IMR-90 (cell line): ENCODE measurements around the gene ALG8. TPM values are rescaled to one million over a fixed set of nuclear protein-coding genes. Genes with fewer than 3 reads are reported as not detected.

Source experiments
- ATAC-seq: fragments of 200-7000 bp; cut with Tn5 transposase; 2 replicates; pipeline ENCODE4 v1.9.1; 2020; ENCODE audit warnings: low read depth, mild to moderate bottlenecking, moderate library complexity
- BruUV-seq: library from RNA; stranded (reverse); fragments of 400-500 nt; replicated peaks from 2 replicates; lab custom pipeline; 2021; lab: Mats Ljungman, UMichigan
- CTCF ChIA-PET: fragments of 300-600 bp; formaldehyde crosslinking; extraction: SDS; loops from one replicate; lab custom pipeline; 2021; ENCODE audit warnings: antibody characterized with exemption; lab: Yijun Ruan, JAX
- POLR2A ChIA-PET: fragments of 300-600 bp; sonication (Branson Sonifier 250); formaldehyde crosslinking; loops from one replicate; lab custom pipeline; 2022; ENCODE audit warnings: antibody characterized with exemption; ENCODE audit not compliant: unreplicated experiment; lab: Charles Lee
- DNase-seq: peaks from one replicate; pipeline ENCODE4 v3.0.0; 2013
- H2AFZ ChIP-seq: replicated peaks from 2 replicates; pipeline ENCODE3; 2013; ENCODE audit warnings: low read length, mild to moderate bottlenecking; ENCODE audit not compliant: poor library complexity
- H2AK5ac ChIP-seq: 2 replicates; pipeline ENCODE4 v1.6.1; 2013; ENCODE audit warnings: low read depth, low read length, inconsistent platforms
- H2AK9ac ChIP-seq: replicated peaks from 2 replicates; pipeline ENCODE3; 2013; ENCODE audit warnings: mild to moderate bottlenecking, low read depth, low read length, moderate library complexity; ENCODE audit not compliant: poor library complexity
- H2BK120ac ChIP-seq: 2 replicates; pipeline ENCODE4 v1.6.1; 2013; ENCODE audit warnings: low read depth, low read length, inconsistent platforms
- H2BK15ac ChIP-seq: 3 replicates; pipeline ENCODE4 v1.6.1; 2013; ENCODE audit warnings: low read depth, low read length, inconsistent platforms
- H2BK20ac ChIP-seq: 2 replicates; pipeline ENCODE4 v1.6.1; 2013; ENCODE audit warnings: low read depth, mild to moderate bottlenecking, inconsistent platforms, low read length, moderate library complexity
- H2BK5ac ChIP-seq: 2 replicates; pipeline ENCODE4 v1.6.1; 2013; ENCODE audit warnings: mild to moderate bottlenecking, low read depth, low read length, inconsistent platforms; ENCODE audit not compliant: poor library complexity, severe bottlenecking
- H3K14ac ChIP-seq: replicated peaks from 2 replicates; pipeline ENCODE4 v1.6.1; 2013; ENCODE audit warnings: low read depth, low read length, inconsistent platforms
- H3K18ac ChIP-seq: 2 replicates; pipeline ENCODE4 v1.6.1; 2013; ENCODE audit warnings: low read depth, low read length, control low read depth
- H3K23ac ChIP-seq: 2 replicates; pipeline ENCODE4 v1.6.1; 2013; ENCODE audit warnings: low read depth, low read length, inconsistent platforms
- H3K27ac ChIP-seq: 2 replicates; pipeline ENCODE4 v1.5.1; 2013; ENCODE audit warnings: mild to moderate bottlenecking, control low read depth, low read length; ENCODE audit not compliant: insufficient read depth
- H3K27me3 ChIP-seq: 2 replicates; pipeline ENCODE4 v1.6.1; 2013; ENCODE audit warnings: low read length; ENCODE audit not compliant: control insufficient read depth, insufficient read depth
- H3K36me3 ChIP-seq: 2 replicates; pipeline ENCODE4 v1.6.1; 2013; ENCODE audit warnings: low read length, mixed read lengths; ENCODE audit not compliant: control insufficient read depth, insufficient read depth
- H3K4ac ChIP-seq: 2 replicates; pipeline ENCODE4 v1.6.1; 2013; ENCODE audit warnings: low read depth, low read length, inconsistent platforms
- H3K4me1 ChIP-seq: 2 replicates; pipeline ENCODE4 v1.6.1; 2013; ENCODE audit warnings: low read length, mixed read lengths; ENCODE audit not compliant: control insufficient read depth, insufficient read depth
- H3K4me2 ChIP-seq: 2 replicates; pipeline ENCODE4 v1.6.1; 2013; ENCODE audit warnings: low read depth, mild to moderate bottlenecking, control low read depth, low read length, moderate library complexity
- H3K4me3 ChIP-seq: 2 replicates; pipeline ENCODE4 v1.5.1; 2013; ENCODE audit warnings: low read depth, mild to moderate bottlenecking, control low read depth, low read length, moderate library complexity; ENCODE audit not compliant: insufficient read depth
- H3K56ac ChIP-seq: 2 replicates; pipeline ENCODE4 v1.6.1; 2013; ENCODE audit warnings: low read length, inconsistent platforms; ENCODE audit not compliant: insufficient read depth; ENCODE audit errors: extremely low read depth
- H3K79me1 ChIP-seq, 2 experiments: 2 replicates each; pipeline ENCODE4 v1.6.1; 2013; ENCODE audit warnings: low read length in 2 of 2, inconsistent platforms in 1 of 2, low read depth in 1 of 2
- H3K9ac ChIP-seq: 2 replicates; pipeline ENCODE4 v1.6.1; 2013; ENCODE audit warnings: low read depth, low read length, control low read depth
- H3K9me1 ChIP-seq: 2 replicates; pipeline ENCODE4 v1.6.1; 2013; ENCODE audit warnings: low read length, inconsistent platforms; ENCODE audit not compliant: insufficient read depth
- H3K9me3 ChIP-seq: 2 replicates; pipeline ENCODE4 v1.6.1; 2013; ENCODE audit warnings: low read length; ENCODE audit not compliant: control insufficient read depth, insufficient read depth
- H4K20me1 ChIP-seq: 2 replicates; pipeline ENCODE4 v1.6.1; 2013; ENCODE audit warnings: low read length, inconsistent platforms; ENCODE audit not compliant: insufficient read depth
- H4K5ac ChIP-seq: 2 replicates; pipeline ENCODE4 v1.6.1; 2013; ENCODE audit warnings: mild to moderate bottlenecking, low read depth, low read length, control low read depth
- H4K8ac ChIP-seq, 2 experiments: 2 replicates each; pipeline ENCODE4 v1.6.1; 2013; ENCODE audit warnings: low read depth in 2 of 2, low read length in 2 of 2, control low read depth in 1 of 2, inconsistent platforms in 1 of 2
- H4K91ac ChIP-seq: 2 replicates; pipeline ENCODE4 v1.6.1; 2013; ENCODE audit warnings: low read depth, low read length, inconsistent platforms; ENCODE audit not compliant: insufficient read depth
- BHLHE40 ChIP-seq: fragments of 150-350 bp; IDR thresholded peaks from 2 replicates; pipeline ENCODE4 v1.6.1; 2016; ENCODE audit warnings: mild to moderate bottlenecking, low read depth, low read length
- CHD1 ChIP-seq: IDR thresholded peaks from 2 replicates; pipeline ENCODE4 v1.6.1; 2012; ENCODE audit warnings: low read depth, low read length, improper control_type of control experiment
- FOS ChIP-seq: fragments of 150-350 bp; IDR thresholded peaks from 2 replicates; pipeline ENCODE4 v1.6.1; 2016; ENCODE audit warnings: low read depth, low read length
- MAZ ChIP-seq: IDR thresholded peaks from 2 replicates; pipeline ENCODE4 v1.6.1; 2012; ENCODE audit warnings: low read depth, mild to moderate bottlenecking, low read length, improper control_type of control experiment, moderate library complexity, borderline replicate concordance
- MXI1 ChIP-seq: IDR thresholded peaks from 2 replicates; pipeline ENCODE4 v1.6.1; 2012; ENCODE audit warnings: low read depth, mild to moderate bottlenecking, low read length, moderate library complexity, borderline replicate concordance
- NFE2L2 ChIP-seq: fragments of 150-350 bp; IDR thresholded peaks from 2 replicates; pipeline ENCODE4 v1.6.1; 2016; ENCODE audit warnings: low read depth, mild to moderate bottlenecking, low read length
- POLR2A ChIP-seq: IDR thresholded peaks from 2 replicates; pipeline ENCODE4 v1.6.1; 2012; ENCODE audit warnings: mild to moderate bottlenecking, low read depth, low read length
- USF2 ChIP-seq: fragments of 150-350 bp; IDR thresholded peaks from 2 replicates; pipeline ENCODE4 v1.6.1; 2017; ENCODE audit warnings: mild to moderate bottlenecking, antibody characterized with exemption, low read length, low read depth
- WGBS, 2 experiments: methylation state at CpG; one replicate each; pipeline versions ENCODE4 v1.1.5 to v1.1.7; 2013; ENCODE audit warnings: missing lambda C conversion rate in 2 of 2; ENCODE audit not compliant: insufficient read length in 1 of 2; ENCODE audit errors: extremely low coverage in 2 of 2; 5-methylcytosine and 5-hydroxymethylcytosine counted together
- dilution Hi-C: fragments of 300-500 bp; cut with HindIII; formaldehyde crosslinking; loops from one replicate; pipeline ENCODE4 v1.14.3; 2018; ENCODE audit warnings: low sequenced_read_pairs; ENCODE audit not compliant: unreplicated experiment
- in situ Hi-C: fragments of 300-500 bp; cut with MboI; formaldehyde crosslinking; loops from 3 replicates; pipeline ENCODE4 v1.14.3; 2019; ENCODE audit warnings: low sequenced_read_pairs, inconsistent platforms, mixed read lengths
- intact Hi-C: fragments of 100-400 bp; cut with micrococcal nuclease; formaldehyde crosslinking; loops from 2 replicates; pipeline ENCODE4 v1.10.0; 2022
- polyA plus RNA-seq, 3 experiments: library from polyadenylated mRNA; depleted of rRNA; stranded (reverse); fragments of >200 nt; gene quantifications; 2 replicates each; pipeline ENCODE4 v1.2.3, GENCODE V29; 2012; ENCODE audit warnings: low replicate concordance in 1 of 3
- total RNA-seq: library from RNA; depleted of rRNA; stranded (reverse); fragments of >200 nt; gene quantifications from 2 replicates; pipeline ENCODE4 v1.2.3, GENCODE V29; 2012
- TF ChIP-seq, protein P1 (sequence below): conservative IDR thresholded peaks from 2 replicates; pipeline ENCODE4 v1.5.1; 2012; ENCODE audit warnings: mild to moderate bottlenecking, low read depth, low read length, improper control_type of control experiment

ALG8 gene
- total and polyA plus RNA-seq, 2 of the 4 experiments (the other 2 are of a cell fraction), result 27.8 to 31.8 TPM

DNA sequence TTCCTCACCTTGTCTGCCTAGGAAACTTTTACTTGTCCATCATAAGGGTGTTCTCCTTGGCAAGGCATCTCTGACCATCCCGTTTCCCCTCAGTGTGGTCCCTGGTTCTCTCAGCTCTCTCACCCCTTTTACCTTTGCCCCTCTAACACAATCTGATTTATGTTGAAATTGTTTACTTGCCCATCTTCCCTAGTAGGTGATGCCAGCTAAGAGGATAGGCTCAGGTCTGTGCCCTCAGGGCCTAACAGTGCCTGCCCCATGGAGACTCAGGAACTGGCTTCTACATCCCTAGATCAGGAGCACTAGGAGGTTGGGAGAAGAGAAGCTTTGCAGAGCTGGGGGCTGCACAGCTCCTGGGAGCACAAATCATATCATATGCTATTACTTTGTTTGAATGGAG, 21.1 kb upstream of the ALG8 start:
- dilution Hi-C loops (no loop called here), in situ Hi-C loops (no loop called here)
- POLR2A ChIA-PET, result no interaction called here

More for the DNA sequence above, 21.1 kb upstream of the ALG8 start:
- Histone ChIP-seq H3K9ac (no peak overlapping the region), H3K18ac (no peak overlapping the region), H3K23ac (no peak overlapping the region), H3K4me3 (no peak overlapping the region), H3K4me1 (peaks cover 7% of the 10 kb centered on the region), H4K5ac (no peak overlapping the region), H2BK5ac (no peak overlapping the region), H2AK5ac (no peak overlapping the region), H3K4me2 (no peak overlapping the region), H4K20me1 (no peaks in the 10 kb centered on the region), H3K14ac (no peak overlapping the region), H3K9me1 (peaks cover 5% of the 10 kb centered on the region), H2BK15ac (no peak overlapping the region), H2AK9ac (no peak overlapping the region), H4K8ac (no peak overlapping the region), H3K4ac (no peak overlapping the region), H3K56ac (no peak overlapping the region), H3K27ac (no peak overlapping the region), H3K9me3 (no peaks in the 10 kb centered on the region), H3K36me3 (no peaks in the 10 kb centered on the region), H3K79me1 (no peaks in the 10 kb centered on the region), H4K91ac (no peak overlapping the region), H3K27me3 (no peaks in the 10 kb centered on the region), H2BK120ac (no peak overlapping the region), H2AFZ (no peak overlapping the region), H2BK20ac (no peak overlapping the region)
- CTCF ChIA-PET, result no interaction called here
- no TSS peak for BruUV-seq
- WGBS, 2 experiments, result no CpG with 5 or more reads among the region's 1 CpG
- intact Hi-C loops, result no loop called here
- no peak for ATAC-seq
- DNase-seq, result no peak
- TF ChIP-seq FOS (no peak), BHLHE40 (no peak), CHD1 (no peak), MAZ (no peak), USF2 (no peak), NFE2L2 (no peak), POLR2A (no peak), MXI1 (no peak)
- TF ChIP-seq, protein P1, sequence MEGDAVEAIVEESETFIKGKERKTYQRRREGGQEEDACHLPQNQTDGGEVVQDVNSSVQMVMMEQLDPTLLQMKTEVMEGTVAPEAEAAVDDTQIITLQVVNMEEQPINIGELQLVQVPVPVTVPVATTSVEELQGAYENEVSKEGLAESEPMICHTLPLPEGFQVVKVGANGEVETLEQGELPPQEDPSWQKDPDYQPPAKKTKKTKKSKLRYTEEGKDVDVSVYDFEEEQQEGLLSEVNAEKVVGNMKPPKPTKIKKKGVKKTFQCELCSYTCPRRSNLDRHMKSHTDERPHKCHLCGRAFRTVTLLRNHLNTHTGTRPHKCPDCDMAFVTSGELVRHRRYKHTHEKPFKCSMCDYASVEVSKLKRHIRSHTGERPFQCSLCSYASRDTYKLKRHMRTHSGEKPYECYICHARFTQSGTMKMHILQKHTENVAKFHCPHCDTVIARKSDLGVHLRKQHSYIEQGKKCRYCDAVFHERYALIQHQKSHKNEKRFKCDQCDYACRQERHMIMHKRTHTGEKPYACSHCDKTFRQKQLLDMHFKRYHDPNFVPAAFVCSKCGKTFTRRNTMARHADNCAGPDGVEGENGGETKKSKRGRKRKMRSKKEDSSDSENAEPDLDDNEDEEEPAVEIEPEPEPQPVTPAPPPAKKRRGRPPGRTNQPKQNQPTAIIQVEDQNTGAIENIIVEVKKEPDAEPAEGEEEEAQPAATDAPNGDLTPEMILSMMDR, result no peak
